ENCODE results near the gene TAF11L4. TPM values are rescaled to one million over a fixed set of nuclear protein-coding genes. Genes with fewer than 3 reads are reported as not detected.
A peak's percentile ranks its signal among the peaks of the same experiment; 100 is the strongest.
"Not testable (repeated sequence)": the region's sequence is repeated elsewhere in the genome, so short reads cannot be mapped to it uniquely, and the experiment has no call there.

The TAF11L4 gene
- polyA plus RNA-seq, 4 donors: not detected

GRCh38 chr5:17526504-17526903 lies 4.9 kb downstream of the TAF11L4 start:
- FAIRE-seq: not testable (repeated sequence)

GRCh38 chr5:17528369-17528768 lies 6.8 kb downstream of the TAF11L4 start, which contains the start of gene TAF11L6:
Gene TAF11L6 (plus strand): TSS chr5:17528669.
- H3K9me3 ChIP-seq (ENCODE audit: control insufficient read depth in 2 of 2, insufficient read depth in 1 of 2, low read depth in 1 of 2, low read length in 1 of 2); H3K4me3 ChIP-seq (ENCODE audit: low read depth in 1 of 3, low read length in 3 of 3); DNase-seq; H3K27ac ChIP-seq (ENCODE audit: low read depth in 1 of 3, low read length in 2 of 3); H3K36me3 ChIP-seq (ENCODE audit: control insufficient read depth in 3 of 3, insufficient read depth in 2 of 3, low read depth in 1 of 3, low read length in 3 of 3); H3K4me1 ChIP-seq (ENCODE audit: control insufficient read depth in 3 of 3, insufficient read depth in 2 of 3, low read depth in 1 of 3, low read length in 2 of 3); FAIRE-seq; H3K27me3 ChIP-seq (ENCODE audit: control insufficient read depth in 3 of 3, insufficient read depth in 3 of 3, low read length in 3 of 3): not testable (repeated sequence)
- no CpG with 5 or more reads among the region's 15 CpGs for WGBS, 3 donors

More at GRCh38 chr5:17526504-17526903, 4.9 kb downstream of the TAF11L4 start:
- not testable (repeated sequence) for H3K27me3 ChIP-seq (ENCODE audit: control insufficient read depth in 3 of 3, insufficient read depth in 3 of 3, low read length in 3 of 3); H3K27ac ChIP-seq (ENCODE audit: low read depth in 1 of 3, low read length in 2 of 3); H3K4me1 ChIP-seq (ENCODE audit: control insufficient read depth in 3 of 3, insufficient read depth in 2 of 3, low read depth in 1 of 3, low read length in 2 of 3); H3K4me3 ChIP-seq (ENCODE audit: low read depth in 1 of 3, low read length in 3 of 3); H3K9me3 ChIP-seq (ENCODE audit: control insufficient read depth in 2 of 2, insufficient read depth in 1 of 2, low read depth in 1 of 2, low read length in 1 of 2); H3K36me3 ChIP-seq (ENCODE audit: control insufficient read depth in 3 of 3, insufficient read depth in 2 of 3, low read depth in 1 of 3, low read length in 3 of 3)
- peak in 1 of 2 donors; percentile 31 for DNase-seq
- 91 to 95% (median 92%) methylated on average over 9 of the region's 17 CpGs for WGBS, 3 donors

Other genes starting within 250 kb of the TAF11L4 start
- gene TAF11L2, start 23.6 kb upstream of the TAF11L4 start, polyA plus RNA-seq: not detected
- not detected for gene TAF11L3, start 3.4 kb upstream of the TAF11L4 start, polyA plus RNA-seq
- gene TAF11L5, start 3.4 kb downstream of the TAF11L4 start, polyA plus RNA-seq: not detected
- gene TAF11L6, start 6.9 kb downstream of the TAF11L4 start, polyA plus RNA-seq: not detected
- not detected for gene TAF11L7, start 64.0 kb downstream of the TAF11L4 start, polyA plus RNA-seq
- gene TAF11L8, start 69.2 kb downstream of the TAF11L4 start, polyA plus RNA-seq: not detected
- not detected for gene TAF11L9, start 72.6 kb downstream of the TAF11L4 start, polyA plus RNA-seq
- not detected for gene TAF11L10, start 76.0 kb downstream of the TAF11L4 start, polyA plus RNA-seq
- not detected for gene TAF11L11, start 82.4 kb downstream of the TAF11L4 start, polyA plus RNA-seq
- not detected for gene TAF11L12, start 88.6 kb downstream of the TAF11L4 start, polyA plus RNA-seq
- not detected for gene TAF11L13, start 110.3 kb downstream of the TAF11L4 start, polyA plus RNA-seq
- not detected for gene TAF11L14, start 112.7 kb downstream of the TAF11L4 start, polyA plus RNA-seq

Measured in small intestine (tissue), 7 donors.